Right lung (tissue), 5 donors: ENCODE data around the gene IL1RAPL1. TPM values are rescaled to one million over a fixed set of nuclear protein-coding genes. Genes with fewer than 3 reads are reported as not detected.

Experiments
- DNase-seq, 2 donors: peaks; one replicate each; pipeline ENCODE4 v3.0.0-alpha.2; 2013
- polyA plus RNA-seq, 5 donors: library from polyadenylated mRNA; unstranded; fragments of 120-200 nt; gene quantifications; one replicate each; pipeline versions ENCODE4 v1.2.1 to v1.2.3, GENCODE V29; 2013; ENCODE audit warnings: inconsistent platforms in 1 of 5, low replicate concordance in 1 of 5; ENCODE audit not compliant: insufficient read length in 5 of 5, insufficient read depth in 1 of 5

IL1RAPL1 gene
- polyA plus RNA-seq, 5 donors: 0.33 to 1.5 (median 0.90) TPM

DNA sequence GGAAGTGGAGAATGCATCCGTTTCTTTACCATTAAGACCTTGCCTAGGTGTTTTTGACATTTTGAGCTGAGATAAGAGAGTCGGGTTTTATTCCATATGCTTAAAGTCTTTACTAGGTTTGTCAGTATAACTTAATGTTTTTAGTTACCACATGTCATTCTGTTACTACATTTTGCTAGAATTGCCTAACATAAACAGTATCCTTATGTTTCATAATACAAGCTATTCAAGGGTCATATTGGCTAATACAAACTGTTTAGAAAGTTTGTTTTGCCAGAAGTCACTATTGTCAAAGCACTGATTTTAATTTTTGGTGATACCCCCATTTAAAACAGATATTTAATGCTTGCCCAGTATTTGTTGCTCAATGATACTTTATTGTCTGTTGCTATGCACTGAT lies 1200.4 kb downstream of the IL1RAPL1 start:
- peak; percentile 36 to 39 for DNase-seq

DNA sequence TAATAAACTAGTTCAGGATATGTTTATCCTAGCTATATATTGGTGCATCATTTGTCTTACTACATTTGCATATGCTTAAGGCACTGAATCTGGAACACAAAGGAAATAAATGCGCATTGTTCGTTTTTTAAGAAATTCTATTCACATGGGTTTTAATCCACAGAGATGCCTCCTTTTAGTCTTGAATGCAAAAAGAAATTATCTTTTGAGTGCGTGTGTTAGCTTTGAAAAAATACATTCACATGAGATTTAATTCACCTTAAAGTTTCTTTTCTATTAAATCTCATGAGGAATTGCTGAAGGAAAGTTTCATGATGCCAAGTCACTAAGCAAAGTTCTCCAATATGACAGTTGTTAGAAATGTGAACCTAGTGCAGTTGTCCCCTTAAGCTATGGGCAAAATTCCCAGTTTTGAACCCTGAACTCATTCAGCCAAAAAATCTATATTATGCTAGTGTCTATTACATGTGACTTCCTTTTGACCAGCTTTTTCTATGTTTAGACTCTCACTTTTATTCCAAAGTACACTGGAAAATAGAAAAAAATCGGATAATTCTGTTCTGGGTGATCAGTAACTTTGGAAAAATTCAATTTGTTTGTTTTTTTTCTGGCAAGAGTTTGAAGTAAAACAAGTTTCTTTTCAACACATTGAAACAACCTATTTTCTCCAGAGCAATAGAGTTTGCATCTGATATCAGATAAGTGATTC lies 1201.9 kb downstream of the IL1RAPL1 start:
- no peak for DNase-seq

DNA sequence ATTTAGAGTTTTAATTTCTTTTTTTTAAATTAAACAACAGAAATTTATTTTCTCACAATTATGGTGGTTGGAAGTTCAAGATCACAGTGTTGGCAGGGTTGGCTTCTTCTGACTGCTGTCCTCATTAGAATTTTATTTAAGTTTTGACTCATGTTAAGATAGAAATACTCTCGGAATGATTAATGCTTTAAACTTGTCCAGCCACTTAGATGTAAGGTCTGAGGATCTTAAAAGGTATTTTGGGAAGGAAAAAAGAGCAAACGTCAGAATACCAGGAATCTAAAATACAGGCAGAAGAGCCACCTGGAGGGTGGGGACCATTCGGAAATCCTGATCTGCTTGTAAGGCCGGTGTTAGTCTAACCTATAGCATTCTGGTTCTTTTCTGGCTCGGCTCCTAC lies 1205.1 kb downstream of the IL1RAPL1 start:
- no peak for DNase-seq

GRCh38 chrX:29797156-29797555 lies 1209.9 kb downstream of the IL1RAPL1 start:
- DNase-seq: no peak

GRCh38 chrX:29798469-29798868 lies 1211.2 kb downstream of the IL1RAPL1 start:
- DNase-seq: no peak

- DNase-seq: no peak
These were observed 1225.9 kb downstream of the IL1RAPL1 start for GRCh38 chrX:29813174-29813573.

GRCh38 chrX:29824176-29824906 lies 1237.1 kb downstream of the IL1RAPL1 start:
- no peak for DNase-seq

DNA sequence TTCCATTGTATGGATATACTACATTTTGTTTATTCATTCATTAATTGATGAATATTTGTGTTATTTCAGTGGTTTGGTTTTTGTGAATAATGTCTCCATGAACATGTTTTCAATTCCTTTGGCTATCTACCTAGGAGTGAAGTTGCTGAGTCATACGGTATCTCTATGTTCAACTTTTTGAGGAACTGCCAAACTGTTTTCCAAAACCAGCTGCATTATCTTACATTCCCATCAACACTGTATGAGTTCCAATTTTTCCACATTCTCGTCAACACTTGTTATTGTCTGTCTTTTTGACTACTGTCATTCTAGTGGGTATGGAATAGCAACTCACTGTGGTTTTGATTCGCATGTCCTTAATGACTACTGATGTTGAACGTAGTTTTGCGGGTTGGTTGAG lies 1239.5 kb downstream of the IL1RAPL1 start:
- DNase-seq: no peak

DNA sequence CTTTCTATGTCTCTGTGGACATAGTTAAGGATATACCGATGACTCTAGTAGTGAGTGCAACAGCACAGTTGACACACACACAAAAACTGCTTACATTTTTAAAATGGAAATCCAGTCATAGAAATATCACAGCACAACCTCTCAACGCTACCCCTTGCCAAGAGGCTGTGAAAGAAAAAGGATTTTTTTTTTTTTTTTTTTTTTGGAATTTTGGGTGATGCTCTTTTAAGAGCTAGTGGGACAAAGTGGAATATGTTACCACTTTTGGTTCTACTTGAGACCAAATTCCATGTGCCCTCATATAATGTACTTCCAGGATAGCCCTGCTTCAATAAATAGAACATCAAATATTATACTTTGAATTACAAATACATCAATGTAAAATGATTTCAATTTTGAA lies 1247.1 kb downstream of the IL1RAPL1 start:
- DNase-seq: no peak

DNA sequence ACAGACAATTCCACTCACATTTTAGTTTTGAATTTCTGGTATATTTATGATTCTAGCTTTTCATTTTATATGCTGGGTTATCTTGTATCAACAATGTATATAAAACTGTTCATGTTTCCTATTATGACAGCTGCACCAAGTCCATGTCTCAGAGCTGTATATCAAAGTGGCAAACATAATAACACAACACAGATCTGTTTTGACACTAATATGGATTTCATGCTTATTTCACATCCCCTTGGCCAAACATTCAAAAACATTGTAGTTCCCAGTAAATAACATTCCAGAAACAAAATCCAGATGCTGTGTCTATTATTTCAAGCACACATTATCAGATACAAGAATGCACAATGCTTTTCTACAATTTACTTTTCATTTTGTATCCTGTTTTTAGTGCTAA lies 1247.5 kb downstream of the IL1RAPL1 start:
- DNase-seq: peak; percentile 39 to 53

GRCh38 chrX:29841750-29842149 lies 1254.5 kb downstream of the IL1RAPL1 start:
- DNase-seq: no peak

DNA sequence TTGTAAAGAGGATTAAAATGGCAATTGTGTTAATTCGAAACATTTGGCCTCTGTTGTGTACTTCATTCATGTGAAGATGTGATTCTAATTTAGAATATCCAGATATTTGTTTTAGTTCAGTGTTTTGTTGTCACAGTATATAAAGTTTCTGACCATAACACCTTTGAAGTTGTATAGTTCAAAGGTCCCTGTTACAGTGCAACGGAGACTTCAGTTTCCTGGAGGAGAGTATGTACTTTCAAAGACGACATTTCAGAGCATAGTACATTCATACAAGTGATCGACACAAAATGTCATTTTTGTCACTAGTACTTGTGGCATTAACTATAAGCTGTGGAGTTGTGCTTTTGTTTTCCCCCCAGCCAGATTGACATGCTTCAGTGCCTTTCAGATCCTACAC lies 1255.3 kb downstream of the IL1RAPL1 start:
- no peak for DNase-seq

GRCh38 chrX:29851857-29852605 lies 1264.8 kb downstream of the IL1RAPL1 start:
- no peak for DNase-seq

DNA sequence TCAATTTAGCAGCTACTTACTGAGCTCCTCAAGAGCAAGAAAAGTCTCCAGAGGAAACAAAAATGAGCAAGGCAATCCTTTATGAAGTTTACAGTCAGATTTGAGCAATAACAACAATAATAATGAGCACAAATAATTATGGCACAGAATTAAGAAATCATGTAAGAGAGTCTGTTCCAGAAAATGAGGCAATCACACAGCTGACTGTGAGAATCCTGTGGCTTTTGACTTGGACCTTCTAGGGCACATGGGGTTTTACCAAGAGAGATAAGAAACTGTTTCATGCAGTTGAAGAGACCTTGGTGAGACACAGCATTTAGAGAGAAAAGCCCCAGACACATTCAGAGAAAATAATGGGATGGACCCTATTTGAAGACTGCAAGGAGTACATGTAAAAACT lies 1265.5 kb downstream of the IL1RAPL1 start:
- DNase-seq: no peak

GRCh38 chrX:29858714-29859113 lies 1271.5 kb downstream of the IL1RAPL1 start:
- no peak for DNase-seq

- DNase-seq: no peak
These were observed 1275.0 kb downstream of the IL1RAPL1 start for GRCh38 chrX:29862126-29862677.

- no peak for DNase-seq
These were observed 1280.7 kb downstream of the IL1RAPL1 start for GRCh38 chrX:29867971-29868370.

DNA sequence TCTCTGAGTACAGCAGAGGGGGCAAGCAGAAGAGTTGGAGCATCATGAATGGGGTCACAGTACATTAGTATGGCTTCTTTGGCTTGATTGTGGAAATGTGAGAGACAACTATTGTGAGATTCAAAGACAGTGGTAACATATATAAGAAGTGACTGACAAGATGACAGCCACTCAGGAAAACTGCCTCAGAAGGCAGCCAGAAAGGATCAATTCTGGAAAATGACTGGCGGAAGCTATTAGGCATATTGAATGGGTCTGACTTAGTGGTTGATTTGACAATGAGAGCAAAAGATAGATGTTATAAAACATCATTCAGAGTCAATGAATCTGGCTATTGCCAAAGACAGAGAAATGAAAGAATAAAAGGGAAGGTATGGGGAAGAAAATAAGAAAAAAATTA lies 1282.6 kb downstream of the IL1RAPL1 start:
- DNase-seq: no peak

GRCh38 chrX:29870608-29871007 lies 1283.4 kb downstream of the IL1RAPL1 start:
- DNase-seq: no peak

DNA sequence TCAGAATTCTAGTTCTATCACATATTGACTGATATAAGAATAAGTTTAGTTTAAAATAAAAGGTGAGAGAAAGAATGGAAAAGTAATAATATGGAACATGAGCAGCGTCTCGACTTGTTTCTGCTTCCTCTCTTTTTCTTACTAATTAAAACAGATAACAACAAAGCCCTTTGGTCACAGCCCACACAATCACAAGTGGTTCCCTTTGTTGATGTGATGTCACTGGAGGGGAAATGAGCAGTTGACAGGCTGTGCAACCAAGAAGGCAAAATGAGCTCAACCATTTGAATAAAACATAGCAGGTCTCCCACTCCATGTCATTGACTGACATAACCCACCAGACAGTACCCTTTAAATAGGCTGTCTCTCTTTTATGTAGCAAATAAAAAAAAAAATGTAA lies 1285.6 kb downstream of the IL1RAPL1 start:
- no peak for DNase-seq

DNA sequence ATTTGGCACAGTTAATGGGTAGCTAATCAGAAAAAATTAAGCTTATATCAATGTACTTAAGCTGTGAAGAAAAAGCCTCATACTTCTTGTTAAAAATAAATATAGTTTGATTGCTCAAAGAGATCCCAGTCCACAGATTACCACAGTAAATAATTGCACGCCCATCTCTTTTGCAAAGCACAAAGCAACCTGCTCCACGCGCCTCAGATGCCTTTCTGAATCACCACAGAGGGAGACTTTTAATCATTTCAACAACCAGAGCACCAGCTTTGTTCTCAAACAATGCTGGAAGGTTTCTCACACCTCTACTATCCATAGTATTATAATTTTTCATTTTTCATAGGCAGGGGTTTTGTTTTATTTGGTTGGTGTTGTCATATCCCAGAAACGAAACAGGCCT lies 1289.5 kb downstream of the IL1RAPL1 start:
- DNase-seq: no peak

DNA sequence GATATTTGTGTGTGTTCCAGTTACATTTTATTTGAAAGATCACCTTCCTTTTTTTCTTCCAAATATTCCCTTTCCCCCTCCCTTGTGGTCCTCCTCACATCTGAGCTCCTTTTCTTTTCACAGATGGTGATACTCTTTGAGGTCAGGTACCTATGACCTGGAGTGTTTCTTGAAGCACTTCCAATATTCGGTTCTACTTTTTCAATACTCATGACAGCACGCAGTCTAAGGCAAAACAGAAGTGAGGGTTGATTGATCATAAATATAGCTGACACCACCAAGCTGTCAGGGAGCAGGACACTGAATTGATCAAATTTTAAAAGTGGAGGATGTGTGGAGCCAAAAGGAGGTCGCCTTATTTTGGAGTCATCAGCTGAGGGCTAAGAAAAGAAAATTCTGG lies 1293.7 kb downstream of the IL1RAPL1 start:
- DNase-seq: no peak

DNA sequence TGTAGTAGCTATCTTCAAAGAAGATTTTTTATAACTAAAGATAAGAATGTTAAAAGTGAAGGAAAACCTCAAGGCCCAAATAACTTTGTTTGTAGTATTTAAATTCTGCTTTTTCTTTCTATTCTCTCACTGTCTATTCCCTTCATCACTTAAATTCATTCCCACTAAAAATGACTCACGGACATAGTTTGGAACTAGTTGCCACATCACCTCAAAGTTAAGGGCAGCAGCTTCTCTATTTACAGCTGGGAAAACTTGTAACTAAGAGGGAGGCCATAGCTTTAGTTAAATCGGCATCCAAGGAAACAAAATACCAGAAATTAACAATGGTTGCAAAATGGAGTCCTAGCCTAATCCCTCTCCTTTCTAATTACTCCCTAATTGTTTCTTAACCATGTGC lies 1302.8 kb downstream of the IL1RAPL1 start:
- no peak for DNase-seq
